Activated naive CD4-positive, alpha-beta T cell treated with anti-CD3 and anti-CD28 coated beads for 36 hours (primary cell): ENCODE results near the gene DHCR7. TPM values are rescaled to one million over a fixed set of nuclear protein-coding genes. Genes with fewer than 3 reads are reported as not detected.

Source experiments
- CTCF ChIA-PET: fragments of 350-600 bp; sonication (Branson Sonifier 250); formaldehyde crosslinking; loops from one replicate; lab custom pipeline; 2021; ENCODE audit warnings: antibody characterized with exemption; lab: Charles Lee
- DNase-seq: peaks from one replicate; pipeline ENCODE4 v3.0.0-alpha.2; 2020
- H3K27ac Mint-ChIP-seq: one replicate; pipeline ENCODE4 v1.8.0; 2021; ENCODE audit warnings: mild to moderate bottlenecking, mixed read lengths
- H3K27me3 Mint-ChIP-seq: one replicate; pipeline ENCODE4 v1.8.0; 2021; ENCODE audit warnings: low read depth, mixed read lengths
- H3K36me3 Mint-ChIP-seq: one replicate; pipeline ENCODE4 v1.8.0; 2021; ENCODE audit warnings: low read depth, mixed read lengths
- H3K4me1 Mint-ChIP-seq: one replicate; pipeline ENCODE4 v1.8.0; 2021; ENCODE audit warnings: low read depth, mixed read lengths
- H3K4me3 Mint-ChIP-seq: one replicate; pipeline ENCODE4 v1.8.0; 2021; ENCODE audit warnings: mild to moderate bottlenecking, moderate library complexity, mixed read lengths
- H3K9me3 Mint-ChIP-seq: one replicate; pipeline ENCODE4 v1.8.0; 2021; ENCODE audit warnings: mixed read lengths
- intact Hi-C: fragments of 100-400 bp; cut with micrococcal nuclease; formaldehyde crosslinking; loops from one replicate; pipeline ENCODE4 v1.15.1; 2023
- microRNA-seq: library from miRNA; unstranded; fragments of <30 nt; microRNA quantifications from one replicate; pipeline ENCODE4 v1.2.0, GENCODE V29; 2022; ENCODE audit warnings: borderline microRNAs expressed, borderline replicate concordance
- total RNA-seq, 2 experiments: library from RNA; stranded (reverse); gene quantifications; one replicate each; pipeline ENCODE4 v1.2.3, GENCODE V29; 2021

Gene DHCR7
- total RNA-seq, 2 experiments from 2014 or later, result 52.0 to 58.7 TPM

DNA sequence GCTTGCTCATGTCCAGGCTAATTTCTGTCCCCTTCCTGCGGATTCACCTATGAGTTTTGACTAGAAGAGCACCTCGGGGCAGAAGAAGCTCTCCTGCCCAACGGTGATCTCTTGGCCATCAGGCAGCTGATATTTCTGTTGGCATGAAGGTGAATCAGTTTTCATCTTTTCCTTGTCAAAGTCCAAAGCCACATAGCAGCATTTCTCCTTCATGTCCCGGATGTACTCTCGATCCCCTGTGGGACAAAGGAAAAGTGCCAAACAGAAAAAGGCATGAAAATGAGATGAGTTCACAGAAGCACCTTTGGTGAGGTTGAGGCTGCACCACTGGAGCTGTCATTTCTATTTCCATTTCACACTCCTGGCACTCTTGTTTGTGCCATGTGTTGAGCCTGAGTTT is 56.8 kb downstream of the DHCR7 start:
- Mint-ChIP-seq H3K4me3 (no peak overlapping the region), H3K36me3 (no peaks in the 10 kb centered on the region), H3K4me1 (no peaks in the 10 kb centered on the region), H3K9me3 (no peaks in the 10 kb centered on the region), H3K27ac (no peak overlapping the region), H3K27me3 (no peaks in the 10 kb centered on the region)
- intact Hi-C loops, result no loop called here
- no peak for DNase-seq
- CTCF ChIA-PET, result no interaction called here

DNA sequence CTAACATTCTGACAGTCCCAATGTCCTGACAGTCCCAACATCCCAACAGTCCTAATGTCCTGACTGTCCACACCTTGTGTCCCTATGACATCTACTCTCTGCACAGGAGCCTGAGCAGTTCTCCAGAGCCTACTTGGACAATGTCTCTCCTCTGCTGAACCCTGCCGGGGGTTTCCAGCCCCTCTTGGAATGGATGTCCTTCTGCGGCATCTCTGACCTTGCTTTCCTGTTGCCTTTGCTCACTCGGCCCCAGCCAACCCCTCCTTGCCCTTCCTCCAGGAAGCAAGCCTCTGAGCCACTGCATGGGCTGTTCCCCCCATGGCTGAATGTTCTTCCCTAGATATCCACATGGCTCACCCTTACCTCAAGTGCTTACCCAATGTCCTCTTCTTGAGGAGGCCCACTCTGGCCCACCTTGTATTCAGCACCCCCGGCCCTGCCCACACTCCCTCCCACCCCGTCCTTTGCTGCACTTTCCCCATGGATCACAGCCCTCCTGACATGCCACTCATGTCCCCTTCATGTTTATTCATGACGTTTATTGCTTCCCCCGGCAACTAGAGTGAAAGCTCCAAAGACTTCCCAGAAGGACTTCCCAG is 59.5 kb downstream of the DHCR7 start:
- H3K27me3 Mint-ChIP-seq, result no peaks in the 10 kb centered on the region
- CTCF ChIA-PET, result no interaction called here
- H3K36me3 Mint-ChIP-seq, result no peaks in the 10 kb centered on the region
- intact Hi-C loops, result no loop called here
- DNase-seq, result no peak
- H3K4me1 Mint-ChIP-seq, result no peaks in the 10 kb centered on the region
- no peaks in the 10 kb centered on the region for H3K9me3 Mint-ChIP-seq
- no peak overlapping the region for H3K4me3 Mint-ChIP-seq
- H3K27ac Mint-ChIP-seq, result no peak overlapping the region

DNA sequence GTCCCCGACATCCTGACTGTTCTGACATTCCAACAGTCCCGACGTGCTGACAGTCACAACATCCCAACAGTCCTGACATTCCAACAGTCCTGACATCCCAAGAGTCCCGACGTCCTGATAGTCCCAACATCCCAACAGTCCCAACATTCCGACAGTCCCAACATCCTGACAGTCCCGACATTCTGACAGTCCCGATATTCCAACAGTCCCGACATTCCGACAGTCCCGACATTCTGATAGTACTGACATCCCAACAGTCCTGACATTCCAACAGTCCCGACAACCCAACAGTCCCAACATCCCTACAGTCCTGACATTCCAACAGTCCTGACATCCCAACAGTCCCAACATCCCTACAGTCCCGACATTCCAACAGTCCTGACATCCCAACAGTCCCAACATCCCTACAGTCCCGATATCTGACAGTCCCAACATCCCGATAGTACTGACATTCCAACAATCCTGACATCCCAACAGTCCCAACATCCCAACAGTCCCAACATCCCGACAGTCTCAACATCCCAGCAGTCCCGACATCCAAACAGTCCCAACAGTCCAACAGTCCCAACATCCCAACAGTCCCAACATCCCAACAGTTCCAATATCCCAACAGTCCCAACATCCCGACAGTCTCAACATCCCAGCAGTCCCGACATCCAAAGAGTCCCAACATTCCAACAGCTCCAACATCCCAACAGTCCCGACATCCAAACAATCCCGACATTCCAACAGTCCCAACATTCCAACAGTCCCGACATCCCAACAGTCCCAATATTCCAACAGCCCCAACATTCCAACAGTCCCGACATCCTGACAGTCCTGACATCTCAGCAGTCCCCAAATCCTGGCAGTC is 60.2 kb downstream of the DHCR7 start:
- no peak for DNase-seq
- intact Hi-C loops, result no loop called here
- CTCF ChIA-PET, result no interaction called here
- Mint-ChIP-seq H3K4me1 (no peaks in the 10 kb centered on the region), H3K27ac (no peak overlapping the region), H3K9me3 (no peaks in the 10 kb centered on the region), H3K4me3 (no peak overlapping the region), H3K27me3 (no peaks in the 10 kb centered on the region), H3K36me3 (no peaks in the 10 kb centered on the region)

DNA sequence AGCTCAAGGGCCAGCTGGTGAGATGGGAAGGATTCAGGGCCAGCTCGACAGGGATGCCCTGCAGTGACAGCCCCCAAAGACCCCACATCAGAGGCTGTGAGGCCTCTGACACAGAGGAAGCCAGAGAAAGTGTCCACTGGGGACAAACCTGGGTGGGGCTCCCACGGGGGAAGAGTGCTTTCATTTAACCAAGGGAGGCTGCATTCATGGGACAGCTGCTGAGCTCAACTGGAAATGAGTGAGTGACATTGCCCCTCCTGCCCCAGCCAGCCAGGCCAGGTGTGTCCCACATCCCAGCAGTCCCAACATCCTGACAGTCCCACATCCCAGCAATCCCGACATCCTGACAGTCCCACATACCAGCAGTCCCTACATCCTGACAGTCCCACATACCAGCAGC is 61.0 kb downstream of the DHCR7 start:
- no peaks in the 10 kb centered on the region for H3K4me1 Mint-ChIP-seq
- no peak overlapping the region for H3K4me3 Mint-ChIP-seq
- CTCF ChIA-PET, result no interaction called here
- no peaks in the 10 kb centered on the region for H3K9me3 Mint-ChIP-seq
- DNase-seq, result no peak
- H3K27me3 Mint-ChIP-seq, result no peaks in the 10 kb centered on the region
- H3K27ac Mint-ChIP-seq, result no peak overlapping the region
- intact Hi-C loops, result no loop called here
- H3K36me3 Mint-ChIP-seq, result no peaks in the 10 kb centered on the region

DNA sequence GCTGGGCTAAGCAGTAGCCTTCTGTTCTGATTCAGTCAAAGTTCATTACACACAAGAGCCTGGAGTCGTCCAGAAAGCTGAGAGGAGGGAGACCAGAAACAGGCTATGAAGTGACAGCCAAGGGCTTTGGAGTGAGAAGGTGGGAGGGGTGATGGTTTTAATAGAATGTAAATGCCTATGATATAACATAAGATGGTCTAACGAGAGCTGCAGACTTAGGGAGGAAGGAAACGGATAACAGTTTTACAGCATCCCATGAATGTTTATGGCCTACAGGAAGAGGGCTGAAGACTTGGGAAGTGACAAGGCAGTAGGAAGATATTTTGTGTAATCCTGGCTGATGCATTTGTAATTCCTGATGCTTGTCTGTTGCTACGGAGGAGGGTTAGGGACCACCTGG is 62.0 kb downstream of the DHCR7 start:
- intact Hi-C loops, result no loop called here
- no peaks in the 10 kb centered on the region for H3K4me1 Mint-ChIP-seq

DNA sequence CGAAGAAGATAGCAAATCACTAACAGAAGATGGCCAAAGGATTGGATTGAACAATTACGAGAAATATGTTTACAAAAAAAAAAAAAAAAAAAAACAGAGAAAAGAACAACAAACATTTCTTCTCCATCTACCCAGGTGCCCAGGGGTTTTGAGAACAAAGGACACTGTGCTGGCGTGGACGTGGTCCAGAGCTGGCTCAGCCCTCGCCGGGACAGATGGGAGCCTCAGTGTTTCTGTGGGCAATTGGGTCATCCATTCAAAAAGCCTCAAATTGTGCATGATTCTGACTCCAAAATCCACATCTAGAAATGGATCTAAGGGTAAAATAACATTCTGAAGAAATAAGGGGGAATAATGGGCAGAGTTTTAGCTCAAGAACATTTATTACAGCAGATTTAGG is 63.1 kb downstream of the DHCR7 start:
- Mint-ChIP-seq H3K4me3 (no peak overlapping the region), H3K36me3 (no peaks in the 10 kb centered on the region), H3K27ac (no peak overlapping the region), H3K9me3 (no peaks in the 10 kb centered on the region), H3K4me1 (no peaks in the 10 kb centered on the region), H3K27me3 (peaks cover 4% of the 10 kb centered on the region)
- DNase-seq, result no peak
- intact Hi-C loops, result no loop called here
- CTCF ChIA-PET, result no interaction called here

More for the DNA sequence above, 62.0 kb downstream of the DHCR7 start:
- Mint-ChIP-seq H3K27ac (no peak overlapping the region), H3K27me3 (peaks cover 4% of the 10 kb centered on the region), H3K4me3 (no peak overlapping the region), H3K36me3 (no peaks in the 10 kb centered on the region), H3K9me3 (no peaks in the 10 kb centered on the region)
- CTCF ChIA-PET, result no interaction called here
- DNase-seq, result no peak

DNA sequence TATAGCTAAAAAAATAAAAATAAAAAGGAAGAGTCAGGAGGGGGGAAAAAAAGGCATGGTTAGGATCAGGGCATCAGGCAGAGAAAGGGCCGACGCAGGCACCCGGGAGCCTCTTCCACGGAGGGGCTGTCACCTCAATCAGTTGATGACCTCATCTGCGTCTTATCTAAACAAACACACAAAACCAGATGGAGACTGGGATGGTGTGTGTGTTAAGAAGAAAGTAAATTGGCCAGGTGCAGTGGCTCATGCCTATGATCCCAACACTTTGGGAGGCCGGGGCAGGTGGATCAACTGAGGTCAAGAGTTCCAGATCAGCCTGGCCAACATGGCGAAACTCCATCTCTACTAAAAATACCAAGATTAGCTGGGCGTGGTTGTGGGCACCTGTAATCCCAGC is 63.6 kb downstream of the DHCR7 start:
- CTCF ChIA-PET, result no interaction called here
- Mint-ChIP-seq H3K4me3 (no peak overlapping the region), H3K27ac (no peak overlapping the region), H3K36me3 (no peaks in the 10 kb centered on the region), H3K9me3 (no peaks in the 10 kb centered on the region), H3K4me1 (no peaks in the 10 kb centered on the region), H3K27me3 (peaks cover 4% of the 10 kb centered on the region)
- intact Hi-C loops, result no loop called here
- DNase-seq, result no peak

Small RNAs within 50 kb of the gene (microRNA-seq; reads per million reads assigned to microRNA genes)
- gene MIR6754, result not detected

Other genes starting within 250 kb of the DHCR7 start
- not detected for gene SHANK2, start 195.8 kb downstream of the DHCR7 start, total RNA-seq
- gene NADSYN1, start 4.8 kb upstream of the DHCR7 start, total RNA-seq, result 10 to 100 TPM; 76.6 to 78.9 TPM
- gene KRTAP5-7, start 78.9 kb upstream of the DHCR7 start, total RNA-seq, result not detected
- gene KRTAP5-8, start 89.6 kb upstream of the DHCR7 start, total RNA-seq, result not detected
- gene KRTAP5-9, start 100.0 kb upstream of the DHCR7 start, total RNA-seq, result not detected
- gene KRTAP5-10, start 117.2 kb upstream of the DHCR7 start, total RNA-seq, result not detected
- not detected for gene KRTAP5-11, start 134.5 kb upstream of the DHCR7 start, total RNA-seq